Heart left ventricle (tissue), 13 donors: ENCODE results near the gene CACNB4.

Experiments used
- CTCF ChIP-seq, 12 donors: fragments of 200-600 bp; sonication (generic) in 4 of 12; IDR thresholded peaks; one replicate each; pipeline versions ENCODE4 v1.5.0 to v1.8.0; 2018 to 2022; ENCODE audit warnings: antibody characterized with exemption in 12 of 12, mild to moderate bottlenecking in 5 of 12
- POLR2A ChIP-seq, 2 donors: fragments of 450-650 bp; IDR thresholded peaks; one replicate each; pipeline ENCODE4 v1.6.1; 2017; ENCODE audit warnings: antibody characterized with exemption in 2 of 2, mild to moderate bottlenecking in 2 of 2, moderate library complexity in 2 of 2
- donor health status: ischemic (EF 13 %, LVEDD 7.1; RV severe dilation, severe dysfunction).
- donor health status: DM: no; HTN: yes; CAD: no.
- donor health status: DM: no; HTN: no; CAD: no.
- donor health status: ischemic (EF 25% LVEDD 6.9; RV normal size, moderate dysfunction).
- donor health status: ischemic (EF 25% LVEDD 5.7; RV mildly dilated, moderate dysfunction).
- donor health status: ischemic (EF 35%, LVEDD 5.7; RV mildly dilated, moderate dysfunction).
- donor health status: nonischemic (EF 11% LVEDD 7.7; RV severe dilation, severe dysfunction).
- donor health status: DM: yes; HTN: yes; CAD: no.
- donor health status: PGD.
- donor health status: ischemic (EF 29% LVEDD 5.4; RV normal size, mild dysfunction).
- donor health status: nonischemic (EF 23%, LVEDD 6.1; RV moderate dilation, normal function).

- TF ChIP-seq CTCF (IDR thresholded peaks at IDR 0.05): no peak
- no peak for TF ChIP-seq POLR2A (IDR thresholded peaks at IDR 0.05)
These were observed 51.9 kb downstream of the CACNB4 start for GRCh38 chr2:152046940-152047339.
